ENCODE results near the gene C11orf98. TPM values are rescaled to one million over a fixed set of nuclear protein-coding genes. Genes with fewer than 3 reads are reported as not detected.

The C11orf98 gene
- total RNA-seq, 1 experiment from 2014 or later, result 139 TPM

GRCh38 chr11:62689421-62690183, 24.6 kb upstream of the C11orf98 start, which contains the start of gene LRRN4CL:
LRRN4CL (minus strand) TSS chr11:62689530; CDS start chr11:62688508, 1,022 bp downstream.
- H3K4me2 ChIP-seq (ENCODE audit: insufficient read depth, insufficient read length, low read length), result no peak within 1 kb of the TSS
- H3K4ac ChIP-seq (ENCODE audit: low read depth, low read length), result no peak within 1 kb of the TSS
- no peaks in the 10 kb centered on the region for H3K9me3 ChIP-seq (ENCODE audit: control insufficient read depth, low read depth, low read length)
- no peaks in the 10 kb centered on the region for H3K23me2 ChIP-seq (ENCODE audit: insufficient read length, low read depth, low read length, poor library complexity, severe bottlenecking)
- H2AK5ac ChIP-seq (ENCODE audit: insufficient read length, low read length), result no peak within 1 kb of the TSS
- no peaks in the 10 kb centered on the region for H3K27me3 ChIP-seq (ENCODE audit: insufficient read depth, low read length)
- no peaks in the 10 kb centered on the region for H3K79me2 ChIP-seq (ENCODE audit: insufficient read depth, low read length)
- H3T11ph ChIP-seq (ENCODE audit: low read length), result no peak within 1 kb of the TSS
- no peak within 1 kb of the TSS for H4K8ac ChIP-seq (replicated peaks; ENCODE audit: insufficient read length, low read depth, low read length)
- Mint-ChIP-seq H3K4me3 (no peak within 1 kb of the TSS; a peak in 1 of 5 replicates), H3K9me3 (no peaks in the 10 kb centered on the region; a peak in 1 of 5 replicates), H3K27me3 (ENCODE audit: low read depth) (no peaks in the 10 kb centered on the region), H3K27ac (peak within 1 kb of the TSS; percentile 55 to 88 (median 70); a peak in 5 of 7 replicates), H3K36me3 (ENCODE audit: insufficient read depth in 1 of 3, low read depth in 3 of 3) (peaks cover 14 to 33% (median 32%) of the 10 kb centered on the region in 3 experiments; a peak in 5 of 7 replicates), H3K4me1 (peaks cover 0 to 11% of the 10 kb centered on the region in 2 experiments; a peak in 3 of 4 replicates)
- H3K79me1 ChIP-seq (ENCODE audit: insufficient read depth, low read depth, low read length, poor library complexity, severe bottlenecking), result no peaks in the 10 kb centered on the region
- no peak within 1 kb of the TSS for H2BK5ac ChIP-seq (ENCODE audit: insufficient read length, low read length)
- no peak within 1 kb of the TSS for H3K14ac ChIP-seq (ENCODE audit: insufficient read depth, low read length)
- H2AFZ ChIP-seq (ENCODE audit: low read length), result no peak within 1 kb of the TSS
- H4K5ac ChIP-seq (ENCODE audit: insufficient read length, low read depth, low read length), result no peak within 1 kb of the TSS
- no peak within 1 kb of the TSS for H3K23ac ChIP-seq (ENCODE audit: insufficient read length, low read depth, low read length)
- H3K9ac ChIP-seq (ENCODE audit: extremely low read depth, insufficient read length, low read length), result no peak within 1 kb of the TSS
- no peak for TF ChIP-seq CTCF (conservative IDR thresholded peaks at IDR 0.05)
- H3K4me1 ChIP-seq (ENCODE audit: insufficient read depth, low read length), result no peaks in the 10 kb centered on the region
- no peak within 1 kb of the TSS for H2BK20ac ChIP-seq (ENCODE audit: low read depth, low read length, poor library complexity, severe bottlenecking)
- no peak for DNase-seq
- no peak within 1 kb of the TSS for H2BK15ac ChIP-seq (ENCODE audit: low read depth, low read length)
- no peak within 1 kb of the TSS for H4K91ac ChIP-seq (ENCODE audit: insufficient read length, low read depth, low read length)
- H2BK120ac ChIP-seq (ENCODE audit: low read depth, low read length, poor library complexity, severe bottlenecking), result no peak within 1 kb of the TSS
- no peaks in the 10 kb centered on the region for H4K20me1 ChIP-seq (ENCODE audit: control insufficient read depth, insufficient read depth, insufficient read length)
- no peak within 1 kb of the TSS for H3K56ac ChIP-seq (ENCODE audit: insufficient read length, low read depth, low read length)
- WGBS (ENCODE audit: extremely low coverage, insufficient read length, low lambda C conversion rate), result no CpG with 5 or more reads among the region's 11 CpGs
- H3K18ac ChIP-seq (ENCODE audit: insufficient read length, low read depth, low read length), result no peak within 1 kb of the TSS
- no peak within 1 kb of the TSS for H3K27ac ChIP-seq (ENCODE audit: insufficient read length, low read depth, low read length)
- H2BK12ac ChIP-seq (ENCODE audit: insufficient read length, low read depth, low read length), result no peak within 1 kb of the TSS
